ENCODE measurements around the gene TARM1.

TARM1 gene

DNA sequence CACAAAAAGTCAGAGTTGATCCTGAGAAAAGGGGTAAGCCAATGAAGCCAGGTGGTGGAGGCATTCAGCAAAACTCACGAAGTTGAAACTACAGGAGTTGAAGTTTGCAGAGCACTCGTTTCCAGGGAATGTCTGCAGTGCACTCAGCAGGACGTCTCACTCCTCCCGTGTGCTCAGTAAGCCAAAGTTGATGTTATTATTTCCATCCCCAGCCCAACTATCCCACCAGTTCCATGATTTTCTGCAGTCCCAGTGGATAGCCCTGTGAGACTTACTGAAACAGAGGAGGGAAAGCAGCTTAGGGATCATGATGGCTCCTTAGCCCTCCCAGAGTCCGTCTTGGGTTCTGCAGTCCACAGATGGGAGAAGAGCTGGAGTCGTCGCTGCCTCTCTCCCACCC, at the start of gene TARM1:
Gene TARM1 (minus strand): TSS at position 334 of the 400 bp plus-strand sequence. CDS start 25 bp downstream, at position 309.
- DNase-seq (ENCODE audit: insufficient read length, low spot score) (no peak), FAIRE-seq (no peak)
- TF ChIP-seq, protein P1, sequence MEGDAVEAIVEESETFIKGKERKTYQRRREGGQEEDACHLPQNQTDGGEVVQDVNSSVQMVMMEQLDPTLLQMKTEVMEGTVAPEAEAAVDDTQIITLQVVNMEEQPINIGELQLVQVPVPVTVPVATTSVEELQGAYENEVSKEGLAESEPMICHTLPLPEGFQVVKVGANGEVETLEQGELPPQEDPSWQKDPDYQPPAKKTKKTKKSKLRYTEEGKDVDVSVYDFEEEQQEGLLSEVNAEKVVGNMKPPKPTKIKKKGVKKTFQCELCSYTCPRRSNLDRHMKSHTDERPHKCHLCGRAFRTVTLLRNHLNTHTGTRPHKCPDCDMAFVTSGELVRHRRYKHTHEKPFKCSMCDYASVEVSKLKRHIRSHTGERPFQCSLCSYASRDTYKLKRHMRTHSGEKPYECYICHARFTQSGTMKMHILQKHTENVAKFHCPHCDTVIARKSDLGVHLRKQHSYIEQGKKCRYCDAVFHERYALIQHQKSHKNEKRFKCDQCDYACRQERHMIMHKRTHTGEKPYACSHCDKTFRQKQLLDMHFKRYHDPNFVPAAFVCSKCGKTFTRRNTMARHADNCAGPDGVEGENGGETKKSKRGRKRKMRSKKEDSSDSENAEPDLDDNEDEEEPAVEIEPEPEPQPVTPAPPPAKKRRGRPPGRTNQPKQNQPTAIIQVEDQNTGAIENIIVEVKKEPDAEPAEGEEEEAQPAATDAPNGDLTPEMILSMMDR (IDR thresholded peaks at IDR 0.05; ENCODE audit: insufficient read depth, missing control alignments): no peak

DNA sequence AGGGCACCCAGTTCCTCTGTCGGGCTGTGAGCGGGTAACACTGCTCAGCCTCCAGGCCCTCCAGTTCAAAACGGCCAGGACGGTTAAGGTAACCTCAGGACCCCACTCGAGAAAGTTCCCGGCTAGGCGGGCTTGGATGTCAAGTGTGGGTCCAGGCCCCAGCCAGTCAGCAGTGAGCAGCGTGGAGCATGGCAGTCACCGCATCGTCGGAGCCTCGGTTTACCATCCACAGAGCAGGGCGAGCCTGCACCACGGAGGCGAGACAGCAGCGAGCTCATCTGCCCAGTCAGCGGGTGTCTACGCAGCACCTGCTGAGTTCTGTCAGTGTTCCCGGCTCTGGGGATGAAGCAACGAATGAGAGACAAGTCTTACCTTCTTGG, 48.4 kb upstream of the TARM1 start:
- FAIRE-seq: no peak
- TF ChIP-seq, protein P1 (IDR thresholded peaks at IDR 0.05; ENCODE audit: insufficient read depth, missing control alignments): no peak
- DNase-seq (ENCODE audit: insufficient read length, low spot score): no peak

DNA sequence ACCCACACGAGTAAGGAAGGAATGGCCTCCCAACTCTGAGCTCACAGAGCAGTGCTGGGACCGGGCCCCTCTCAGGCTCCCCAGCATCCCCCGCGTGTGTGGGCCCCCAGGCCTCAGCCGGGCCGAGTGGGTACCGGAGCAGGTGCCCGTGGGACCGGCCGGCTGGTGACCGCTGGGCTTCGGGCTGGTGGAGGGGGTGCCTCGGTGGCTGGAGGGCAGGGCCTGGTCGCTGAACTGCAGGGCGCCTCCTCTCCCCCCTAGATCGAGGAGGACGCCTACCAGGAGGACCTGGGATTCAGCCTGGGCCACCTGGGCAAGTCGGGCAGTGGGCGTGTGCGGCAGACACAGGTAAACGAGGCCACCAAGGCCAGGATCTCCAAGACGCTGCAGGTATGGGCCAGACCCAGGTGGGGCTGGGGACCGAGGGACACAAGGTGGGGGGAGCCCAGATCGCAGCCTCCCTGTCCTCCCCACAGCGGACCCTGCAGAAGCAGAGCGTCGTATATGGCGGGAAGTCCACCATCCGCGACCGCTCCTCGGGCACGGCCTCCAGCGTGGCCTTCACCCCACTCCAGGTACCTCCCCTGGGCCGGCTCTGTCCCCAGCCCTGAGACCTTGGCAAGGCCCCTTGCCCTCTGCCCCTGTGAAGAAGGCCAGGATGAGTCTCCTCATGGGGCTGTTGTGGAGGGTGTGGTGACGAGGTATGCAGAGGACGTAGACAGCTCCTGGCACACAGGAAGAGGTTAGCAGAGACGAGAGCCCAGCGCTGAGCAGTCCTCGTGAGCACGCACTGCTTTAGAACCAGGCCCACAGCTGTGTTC, 47.8 kb upstream of the TARM1 start:
- TF ChIP-seq, protein P1 (IDR thresholded peaks at IDR 0.05; ENCODE audit: insufficient read depth, missing control alignments): no peak
- FAIRE-seq: no peak
- no peak for DNase-seq (ENCODE audit: insufficient read length, low spot score)

DNA sequence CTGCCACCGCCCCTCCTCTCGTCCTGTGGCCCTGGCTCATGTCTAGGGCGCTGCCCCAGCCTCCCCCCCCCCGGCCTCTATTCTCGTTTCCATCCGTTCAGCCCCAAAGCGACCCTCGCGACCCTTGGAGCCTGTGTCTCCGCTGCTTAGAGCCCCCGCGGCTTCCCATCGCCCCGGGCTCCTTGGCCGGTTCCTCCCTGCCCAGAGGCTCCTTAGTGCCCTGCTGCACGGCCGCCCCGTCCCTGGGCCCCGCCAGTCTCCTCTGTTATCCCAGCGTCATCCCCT, 47.2 kb upstream of the TARM1 start:
- TF ChIP-seq, protein P1 (IDR thresholded peaks at IDR 0.05; ENCODE audit: insufficient read depth, missing control alignments): no peak
- no peak for DNase-seq (ENCODE audit: insufficient read length, low spot score)
- no peak for FAIRE-seq

DNA sequence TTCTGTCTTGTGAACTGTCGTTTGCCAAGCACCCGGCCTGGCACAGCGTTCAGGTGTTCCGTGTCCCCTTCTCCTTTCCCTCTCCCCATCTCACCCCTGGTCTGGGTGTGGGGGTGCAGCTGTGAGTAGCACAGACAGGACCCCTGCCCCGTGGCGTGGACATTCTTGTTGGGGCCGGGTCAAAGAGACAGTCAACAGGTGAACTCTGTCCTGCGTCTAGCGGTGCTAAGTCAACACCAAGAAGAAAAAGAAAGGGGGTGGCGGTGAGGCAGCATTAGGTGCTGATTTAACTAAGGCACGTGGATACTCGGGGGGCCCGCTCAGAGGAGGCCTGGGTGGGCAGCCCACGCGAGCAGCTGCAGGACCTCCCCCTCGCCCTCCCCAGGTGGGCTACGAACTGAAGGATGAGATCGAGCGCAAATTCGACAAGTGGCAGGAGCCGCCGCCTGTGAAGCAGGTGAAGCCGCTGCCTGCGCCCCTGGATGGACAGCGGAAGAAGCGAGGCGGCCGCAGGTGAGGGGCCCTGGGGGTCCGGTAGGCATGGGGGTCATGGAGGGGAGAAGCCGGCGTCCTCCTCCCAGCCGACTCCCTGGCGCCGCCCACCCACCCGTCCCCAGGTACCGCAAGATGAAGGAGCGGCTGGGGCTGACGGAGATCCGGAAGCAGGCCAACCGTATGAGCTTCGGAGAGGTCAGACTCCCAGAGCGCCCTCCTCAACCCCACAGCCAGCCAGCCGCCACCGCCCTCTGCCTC, 46.7 kb upstream of the TARM1 start:
- DNase-seq (ENCODE audit: insufficient read length, low spot score): no peak
- FAIRE-seq: no peak
- TF ChIP-seq, protein P1 (IDR thresholded peaks at IDR 0.05; ENCODE audit: insufficient read depth, missing control alignments): no peak

DNA sequence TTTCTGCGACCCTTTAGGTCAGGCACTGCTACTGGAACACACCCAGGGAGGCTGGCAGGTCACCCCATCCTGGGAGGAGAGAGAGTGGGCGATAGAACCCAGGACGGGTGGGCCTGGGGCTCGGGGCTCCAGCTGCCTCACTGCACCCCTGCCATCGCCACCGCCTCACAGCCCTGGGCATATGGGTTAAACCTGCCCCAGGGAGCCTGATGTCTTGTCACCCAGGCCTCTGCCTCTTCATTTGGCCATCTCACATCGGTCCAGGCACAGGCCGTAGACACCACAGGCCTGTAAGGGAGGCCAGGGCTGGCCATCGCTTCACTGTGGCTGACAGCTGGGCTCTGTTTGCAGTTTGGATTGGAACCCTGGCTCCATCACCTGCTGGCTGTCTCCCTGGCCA, 44.5 kb upstream of the TARM1 start:
- FAIRE-seq (no peak), DNase-seq (ENCODE audit: insufficient read length, low spot score) (no peak)
- TF ChIP-seq, protein P1 (IDR thresholded peaks at IDR 0.05; ENCODE audit: insufficient read depth, missing control alignments): no peak

DNA sequence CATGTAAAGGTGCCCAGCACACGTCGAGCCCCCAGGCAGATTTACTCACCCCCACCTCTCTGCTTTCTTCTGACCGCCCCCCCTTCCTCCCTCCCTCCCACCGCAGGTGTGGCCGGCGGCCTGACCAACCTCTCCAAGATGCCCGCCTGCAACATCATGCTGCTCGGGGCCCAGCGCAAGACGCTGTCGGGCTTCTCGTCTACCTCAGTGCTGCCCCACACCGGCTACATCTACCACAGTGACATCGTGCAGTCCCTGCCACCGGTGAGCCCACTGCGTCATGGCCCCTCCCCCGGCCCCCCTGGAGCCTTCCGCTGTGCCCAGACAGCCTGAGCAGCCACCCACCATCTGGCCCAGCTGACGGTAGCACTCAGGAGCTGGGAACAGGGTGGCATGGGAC, 43.2 kb upstream of the TARM1 start:
- DNase-seq (ENCODE audit: insufficient read length, low spot score) (no peak), FAIRE-seq (no peak)
- TF ChIP-seq, protein P1 (IDR thresholded peaks at IDR 0.05; ENCODE audit: insufficient read depth, missing control alignments): no peak
